Activated CD4-positive, alpha-beta T cell treated with anti-CD3 and anti-CD28 coated beads, Interleukin-2, Interleukin-4, amounts not matched to agents 100 ng/mL and 50 ng/mL, durations not matched to agents 16 hours and 8 hours (primary cell): Measurements from ENCODE around the gene NUMA1.

ENCODE experiments used
- DNase-seq: peaks from one replicate; pipeline ENCODE4 v3.0.0-alpha.2; 2020; ENCODE audit warnings: low spot score

Gene NUMA1

DNA sequence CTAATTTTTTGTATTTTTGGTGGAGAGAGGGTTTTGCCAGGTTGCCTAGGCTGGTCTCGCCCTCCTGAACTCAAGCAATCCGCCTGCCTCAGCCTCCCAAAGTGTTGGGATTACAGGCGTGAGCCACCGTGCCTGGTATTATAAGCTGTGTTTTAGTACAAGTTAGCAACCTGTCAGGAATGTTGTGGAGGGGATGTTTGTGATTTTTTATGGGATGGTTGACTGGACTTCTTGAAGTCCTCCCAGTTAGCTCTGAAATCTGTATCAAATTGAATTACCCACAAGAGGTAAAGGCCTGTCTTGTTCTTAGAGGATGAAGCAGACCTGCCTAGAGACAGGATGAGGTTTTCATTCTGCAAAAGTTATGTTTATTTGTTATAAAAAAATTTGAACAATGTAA is 115.7 kb downstream of the NUMA1 start:
- no peak for DNase-seq

- no peak for DNase-seq
Measured at GRCh38 chr11:71963468-71963867, 116.9 kb downstream of the NUMA1 start.

- peak; percentile 15 for DNase-seq
Measured at GRCh38 chr11:71962428-71963038, 117.8 kb downstream of the NUMA1 start.

DNA sequence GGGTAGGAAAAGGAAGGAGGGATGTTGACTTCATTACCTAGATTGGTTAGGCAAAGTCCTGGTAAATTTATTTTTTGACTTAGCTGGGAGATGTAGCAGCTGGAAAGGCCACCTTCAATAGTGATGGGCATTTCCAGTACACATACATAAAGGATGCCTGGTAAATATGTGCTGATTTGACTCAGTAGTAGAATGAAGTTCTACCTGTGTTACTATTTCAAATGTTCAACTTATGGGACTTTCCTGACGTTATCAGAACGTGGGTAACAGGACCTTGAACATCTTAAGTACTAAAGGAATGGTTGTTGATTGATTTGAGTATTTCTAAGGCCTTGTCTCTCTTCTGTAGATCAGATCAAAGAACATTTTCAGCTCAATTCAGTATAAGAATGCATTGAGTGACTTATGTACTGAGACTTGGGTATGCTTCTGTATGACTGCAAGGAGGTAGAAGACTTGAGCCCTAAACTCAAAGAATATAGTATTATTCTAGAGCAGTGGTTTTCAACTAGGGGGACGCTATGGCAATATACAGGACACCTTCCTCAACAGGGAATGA is 124.4 kb downstream of the NUMA1 start:
- no peak for DNase-seq
